OCI-LY7 (cell line): ENCODE measurements around the gene DARS1. TPM values are rescaled to one million over a fixed set of nuclear protein-coding genes. Genes with fewer than 3 reads are reported as not detected.

ENCODE experiments used
- BruUV-seq: library from RNA; stranded (reverse); fragments of 400-500 nt; replicated peaks from 2 replicates; lab custom pipeline; 2021; lab: Mats Ljungman, UMichigan
- CTCF ChIA-PET: fragments of 300-600 bp; sonication (Branson Sonifier 250); formaldehyde crosslinking; loops from one replicate; lab custom pipeline; 2022; ENCODE audit warnings: antibody characterized with exemption; ENCODE audit not compliant: unreplicated experiment; lab: Charles Lee
- POLR2A ChIA-PET: fragments of 300-600 bp; sonication (Branson Sonifier 250); formaldehyde crosslinking; loops from one replicate; lab custom pipeline; 2022; ENCODE audit warnings: antibody characterized with exemption; lab: Charles Lee
- DNase-seq: peaks from one replicate; pipeline ENCODE4 v3.0.0-alpha.2; 2015; ENCODE audit warnings: low spot score
- H2AFZ ChIP-seq: fragments of 200-600 bp; sonication (generic), shearing (Covaris generic); 2 replicates; pipeline ENCODE4 v1.6.1; 2014; ENCODE audit warnings: mild to moderate bottlenecking, antibody characterized with exemption, low read length, moderate library complexity
- H3K27ac ChIP-seq: fragments of 200-600 bp; sonication (generic); 2 replicates; pipeline ENCODE4 v1.5.1; 2014; ENCODE audit warnings: mixed run types, low read depth, mild to moderate bottlenecking, moderate library complexity, low read length, inconsistent platforms; ENCODE audit not compliant: poor library complexity, severe bottlenecking
- H3K36me3 ChIP-seq: fragments of 200-600 bp; sonication (generic); 2 replicates; pipeline ENCODE4 v1.6.1; 2014; ENCODE audit warnings: mild to moderate bottlenecking, antibody characterized with exemption, low read length, moderate library complexity, mixed read lengths; ENCODE audit not compliant: insufficient read depth
- H3K4me1 ChIP-seq: fragments of 200-600 bp; sonication (generic); 2 replicates; pipeline ENCODE4 v1.5.1; 2014; ENCODE audit warnings: mild to moderate bottlenecking, low read length; ENCODE audit not compliant: insufficient read depth, poor library complexity, severe bottlenecking
- H3K4me2 ChIP-seq: fragments of 200-600 bp; sonication (generic); 2 replicates; pipeline ENCODE4 v1.6.1; 2014; ENCODE audit warnings: mild to moderate bottlenecking, low read length
- H3K4me3 ChIP-seq: fragments of 200-600 bp; sonication (generic); 2 replicates; pipeline ENCODE4 v1.5.1; 2014; ENCODE audit warnings: mild to moderate bottlenecking, low read depth, low read length; ENCODE audit not compliant: poor library complexity, severe bottlenecking
- H3K79me2 ChIP-seq: fragments of 200-600 bp; sonication (generic); 2 replicates; pipeline ENCODE4 v1.6.1; 2016; ENCODE audit warnings: low read depth, mild to moderate bottlenecking, low read length, moderate library complexity, mixed read lengths; ENCODE audit not compliant: insufficient read depth
- H3K9me2 ChIP-seq: fragments of 200-600 bp; sonication (generic); 2 replicates; pipeline ENCODE4 v1.6.1; 2016; ENCODE audit warnings: mild to moderate bottlenecking, low read length, mixed read lengths; ENCODE audit not compliant: insufficient read depth
- H3K9me3 ChIP-seq: fragments of 200-600 bp; sonication (generic); 2 replicates; pipeline ENCODE4 v1.6.1; 2014; ENCODE audit warnings: mild to moderate bottlenecking, mixed run types, low read length, mixed read lengths
- H4K20me1 ChIP-seq: fragments of 200-600 bp; sonication (generic); 2 replicates; pipeline ENCODE4 v1.6.1; 2014; ENCODE audit warnings: mild to moderate bottlenecking, antibody characterized with exemption, low read length, moderate library complexity, mixed read lengths; ENCODE audit not compliant: insufficient read depth
- CTCF ChIP-seq: fragments of 200-600 bp; sonication (generic); conservative IDR thresholded peaks from 2 replicates; pipeline ENCODE4 v1.5.1; 2014; ENCODE audit warnings: mild to moderate bottlenecking, antibody characterized with exemption, low read length, moderate library complexity, mixed read lengths
- EZH2phosphoT487 ChIP-seq: fragments of 200-600 bp; sonication (generic); IDR thresholded peaks from 2 replicates; pipeline ENCODE4 v1.6.1; 2018; ENCODE audit warnings: low read depth, borderline replicate concordance, mild to moderate bottlenecking, mixed run types, antibody characterized with exemption, low read length, moderate library complexity, mixed read lengths
- intact Hi-C: fragments of 100-400 bp; cut with micrococcal nuclease; formaldehyde crosslinking; loops from one replicate; pipeline ENCODE4 v1.10.0; 2022; ENCODE audit not compliant: unreplicated experiment
- total RNA-seq, 2 experiments: library from RNA; depleted of rRNA in 1 of 2; stranded (reverse); fragments of >200 nt in 1 of 2; shearing (Covaris generic) in 1 of 2; gene quantifications; 2 replicates each; pipeline ENCODE4 v1.2.3, GENCODE V29; 2014 to 2022

Gene DARS1
- total RNA-seq, 2 experiments from 2014 or later, result 90.5 to 140 TPM

GRCh38 chr2:135862718-135863117, 122.7 kb downstream of the DARS1 start:
- H3K9me3 ChIP-seq, result no peaks in the 10 kb centered on the region
- no TSS peak for BruUV-seq
- no peak overlapping the region for H3K4me3 ChIP-seq
- no peak overlapping the region for H3K27ac ChIP-seq
- no peak overlapping the region for H3K4me2 ChIP-seq
- POLR2A ChIA-PET, result no interaction called here
- H3K79me2 ChIP-seq, result peaks cover 24% of the 10 kb centered on the region; the same call in 1 of the 2 replicates
- no peak for TF ChIP-seq EZH2phosphoT487
- TF ChIP-seq CTCF, result no peak
- no peak overlapping the region for H2AFZ ChIP-seq
- H3K9me2 ChIP-seq, result no peaks in the 10 kb centered on the region
- intact Hi-C loops, result loop anchor here (2.0 kb wide), 1 partner anchor 14 kb away; no protein-coding TSS in a partner anchor
- H3K4me1 ChIP-seq, result no peaks in the 10 kb centered on the region
- CTCF ChIA-PET, result no interaction called here
- peaks cover 96% of the 10 kb centered on the region for H3K36me3 ChIP-seq
- DNase-seq, result no peak
- H4K20me1 ChIP-seq, result 0 out of 2 replicates have a peak, but pooled peaks cover 6% of the 10 kb centered on the region

Other genes with a start within 250 kb of the DARS1 start
- gene UBXN4, start 243.8 kb downstream of the DARS1 start, total RNA-seq (2014; rRNA removed; shearing (Covaris generic)), result 48.4 and 55.4 TPM in 2 replicates
- gene UBXN4, start 243.8 kb downstream of the DARS1 start, total RNA-seq (2022), result 88.2 and 105 TPM in 2 replicates
- gene LCT, start 148.4 kb downstream of the DARS1 start, total RNA-seq (2014; rRNA removed; shearing (Covaris generic)), result 0.18 and 0.54 TPM in 2 replicates
- 0.09 and 0.15 TPM in 2 replicates for gene LCT, start 148.4 kb downstream of the DARS1 start, total RNA-seq (2022)
- 61.2 and 66.1 TPM in 2 replicates for gene MCM6, start 109.2 kb downstream of the DARS1 start, total RNA-seq (2014; rRNA removed; shearing (Covaris generic))
- 171 and 177 TPM in 2 replicates for gene MCM6, start 109.2 kb downstream of the DARS1 start, total RNA-seq (2022)
- 367 and 432 TPM in 2 replicates for gene CXCR4, start 132.5 kb upstream of the DARS1 start, total RNA-seq (2014; rRNA removed; shearing (Covaris generic))
- 243 and 289 TPM in 2 replicates for gene CXCR4, start 132.5 kb upstream of the DARS1 start, total RNA-seq (2022)